GM12878 (cell line): ENCODE measurements around the gene UCHL5. TPM values are rescaled to one million over a fixed set of nuclear protein-coding genes. Genes with fewer than 3 reads are reported as not detected.

Experiments
- ATAC-seq: fragments of 200-7000 bp; cut with Tn5 transposase; 3 replicates; pipeline ENCODE4 v1.9.1; 2020; ENCODE audit warnings: mild to moderate bottlenecking, moderate library complexity
- BruUV-seq: library from RNA; stranded (reverse); fragments of 400-500 nt; replicated peaks from 2 replicates; lab custom pipeline; 2021; lab: Mats Ljungman, UMichigan
- CTCF ChIA-PET: fragments of 300-600 bp; sonication (Branson Sonifier 250); formaldehyde crosslinking; extraction: SDS; loops from one replicate; lab custom pipeline; 2021; ENCODE audit warnings: inconsistent platforms; lab: Yijun Ruan, JAX
- POLR2A ChIA-PET: fragments of 350-600 bp; formaldehyde crosslinking; extraction: SDS; loops from one replicate; lab custom pipeline; 2021; ENCODE audit warnings: inconsistent platforms; lab: Charles Lee
- RAD21 ChIA-PET: fragments of 300-600 bp; sonication (Branson Sonifier 250); formaldehyde crosslinking; loops from one replicate; lab custom pipeline; 2023; ENCODE audit warnings: antibody characterized with exemption; ENCODE audit not compliant: unreplicated experiment; lab: Charles Lee
- SMC1A ChIA-PET: fragments of 300-600 bp; sonication (Branson Sonifier 250); formaldehyde crosslinking; loops from one replicate; lab custom pipeline; 2023; ENCODE audit not compliant: unreplicated experiment, uncharacterized antibody; lab: Charles Lee
- DNase-seq: peaks from one replicate; pipeline ENCODE4 v3.0.0-alpha.2; 2011; ENCODE audit warnings: low read depth, low spot score
- FAIRE-seq: peaks from 3 replicates; lab custom pipeline; 2011; peaks lifted over from hg19 to GRCh38; lab: Jason Lieb, UNC
- H2AFZ ChIP-seq: 2 replicates; pipeline ENCODE4 v1.6.0; 2011; ENCODE audit warnings: low read depth, low read length, control low read depth; ENCODE audit not compliant: control insufficient read depth
- H3K27ac ChIP-seq: 2 replicates; pipeline ENCODE4 v1.5.1; 2011; ENCODE audit warnings: control low read depth; ENCODE audit not compliant: control insufficient read depth, insufficient read depth
- H3K27me3 ChIP-seq, 2 experiments: replicated peaks in 1 of 2; 2 replicates each; pipeline versions ENCODE4 v1.6.0 to v1.6.1; 2011; ENCODE audit warnings: low read length in 1 of 2; ENCODE audit not compliant: control insufficient read depth in 2 of 2, insufficient read depth in 2 of 2
- H3K36me3 ChIP-seq, 2 experiments: 2 replicates each; pipeline ENCODE4 v1.5.1; 2011; ENCODE audit warnings: low read length in 1 of 2; ENCODE audit not compliant: control insufficient read depth in 2 of 2, insufficient read depth in 2 of 2
- H3K4me1 ChIP-seq: 2 replicates; pipeline ENCODE4 v1.6.1; 2011; ENCODE audit warnings: mild to moderate bottlenecking, low read length, moderate library complexity, mixed read lengths; ENCODE audit not compliant: control insufficient read depth, insufficient read depth
- H3K4me2 ChIP-seq: 2 replicates; pipeline ENCODE4 v1.6.0; 2011; ENCODE audit warnings: control low read depth; ENCODE audit not compliant: control insufficient read depth, insufficient read depth
- H3K4me3 ChIP-seq: fragments of 200-600 bp; sonication (generic); 2 replicates; pipeline ENCODE4 v1.5.1; 2016
- H3K79me2 ChIP-seq: 2 replicates; pipeline ENCODE4 v1.6.0; 2011; ENCODE audit warnings: low read length; ENCODE audit not compliant: control insufficient read depth, insufficient read depth
- H3K9ac ChIP-seq: 2 replicates; pipeline ENCODE4 v1.8.0; 2011; ENCODE audit warnings: low read length, control low read depth, mixed read lengths; ENCODE audit not compliant: control insufficient read depth, insufficient read depth
- H3K9me3 ChIP-seq: replicated peaks from 3 replicates; pipeline ENCODE4 v1.5.1; 2011; ENCODE audit warnings: mild to moderate bottlenecking, low read length; ENCODE audit not compliant: control insufficient read depth, insufficient read depth
- H4K20me1 ChIP-seq: 2 replicates; pipeline ENCODE4 v1.6.0; 2011; ENCODE audit not compliant: control insufficient read depth, insufficient read depth
- CEBPZ ChIP-seq: fragments of 150-350 bp; IDR thresholded peaks from 2 replicates; pipeline ENCODE4 v1.6.1; 2016; ENCODE audit warnings: low read depth, low read length
- CHD1 ChIP-seq: IDR thresholded peaks from 2 replicates; pipeline ENCODE4 v1.6.1; 2012; ENCODE audit warnings: low read depth, low read length, improper control_type of control experiment
- JUNB ChIP-seq: IDR thresholded peaks from 2 replicates; pipeline ENCODE4 v1.6.1; 2016; ENCODE audit warnings: antibody characterized with exemption, mild to moderate bottlenecking
- MEF2A ChIP-seq: IDR thresholded peaks from 2 replicates; pipeline ENCODE4 v1.6.1; 2011; ENCODE audit warnings: low read depth, mild to moderate bottlenecking, low read length, moderate library complexity; ENCODE audit not compliant: insufficient read depth
- MEF2B ChIP-seq: fragments of 450-650 bp; IDR thresholded peaks from 2 replicates; pipeline ENCODE4 v1.6.1; 2018; ENCODE audit warnings: mild to moderate bottlenecking, moderate library complexity; ENCODE audit not compliant: partially characterized antibody, poor library complexity, severe bottlenecking
- MLLT1 ChIP-seq: fragments of 450-650 bp; IDR thresholded peaks from 2 replicates; pipeline ENCODE4 v1.6.1; 2016; ENCODE audit warnings: mild to moderate bottlenecking
- RAD51 ChIP-seq: fragments of 450-650 bp; IDR thresholded peaks from 2 replicates; pipeline ENCODE4 v1.6.1; 2016; ENCODE audit warnings: moderate library complexity, mild to moderate bottlenecking, inconsistent platforms
- RB1 ChIP-seq: fragments of 450-650 bp; formaldehyde crosslinking; IDR thresholded peaks from 2 replicates; pipeline ENCODE4 v1.6.1; 2017; ENCODE audit warnings: mild to moderate bottlenecking, borderline replicate concordance
- RELA ChIP-seq: fragments of 450-650 bp; IDR thresholded peaks from 2 replicates; pipeline ENCODE4 v1.8.0; 2014; ENCODE audit warnings: borderline replicate concordance; ENCODE audit not compliant: partially characterized antibody
- SIN3A ChIP-seq: IDR thresholded peaks from 2 replicates; pipeline ENCODE4 v1.6.1; 2012; ENCODE audit warnings: low read depth, low read length, improper control_type of control experiment
- TAF1 ChIP-seq: IDR thresholded peaks from 2 replicates; pipeline ENCODE4 v1.6.1; 2011; ENCODE audit warnings: mild to moderate bottlenecking, low read depth, low read length, borderline replicate concordance
- whole genome bisulfite sequencing: methylation state at CpG from one replicate; pipeline ENCODE4 v1.1.6; 2016; ENCODE audit warnings: low lambda C conversion rate; ENCODE audit not compliant: insufficient replicate concordance, insufficient coverage; ENCODE audit errors: missing lambda C conversion rate; 5-methylcytosine and 5-hydroxymethylcytosine counted together
- in situ Hi-C: fragments of 300-500 bp; cut with MboI; formaldehyde crosslinking; loops from 9 replicates; pipeline ENCODE4 v1.14.3; 2018; ENCODE audit warnings: mixed read lengths
- intact Hi-C: fragments of 100-400 bp; cut with micrococcal nuclease; formaldehyde crosslinking; loops from one replicate; pipeline ENCODE4 v1.14.2; 2022; ENCODE audit not compliant: unreplicated experiment
- polyA plus RNA-seq, 11 experiments: library from polyadenylated mRNA; depleted of rRNA in 4 of 11; unstranded in 6 of 11; stranded (reverse) in 5 of 11; fragments of >200 nt; fragmentation: Nextera tagmentation in 4 of 11; fragmentation: Illumina TruSeq in 1 of 11; extraction: Ambion mirVana in 4 of 11; extraction: Trizol in 1 of 11; gene quantifications; 1 replicate in 1 of 11; 2 replicates in 10 of 11; pipeline versions ENCODE4 v1.2.1 to v1.2.3, GENCODE V29; 2011 to 2016; ENCODE audit warnings: inconsistent platforms in 2 of 11, missing spikeins in 2 of 11, low read depth in 1 of 11
- total RNA-seq, 4 experiments: library from RNA; depleted of rRNA in 3 of 4; stranded (reverse); fragments of >200 nt in 3 of 4; fragmentation: Illumina TruSeq in 1 of 4; extraction: Trizol in 1 of 4; gene quantifications; 2 replicates each; pipeline versions ENCODE4 v1.2.1 to v1.2.3, GENCODE V29; 2013 to 2021

Gene UCHL5
- total and polyA plus RNA-seq, 10 of the 15 experiments (the other 5 are each of a cell fraction or from before 2014, with no cell fraction given), result 30.1 to 179 (median 60.1) TPM

- DNase-seq (no peak), ATAC-seq (no peak), FAIRE-seq (no peak)
- H3K27me3 ChIP-seq, result no peaks in the 10 kb centered on the region
- H3K9me3 ChIP-seq, result no peaks in the 10 kb centered on the region
- H4K20me1 ChIP-seq, result no peaks in the 10 kb centered on the region
- no peak overlapping the region for H3K4me2 ChIP-seq
- CTCF ChIA-PET, result interaction anchor here (1.0 to 2.4 kb wide), 3 partner anchors 17 to 87 kb away, joined by 3 to 6 read pairs (median 6); no protein-coding TSS in a partner anchor
- H3K9ac ChIP-seq, result no peak overlapping the region
- POLR2A ChIA-PET, result interaction anchor here (1.1 kb wide), 2 partner anchors 8 to 11 kb away, joined by 5 to 6 read pairs; no protein-coding TSS in a partner anchor
- H2AFZ ChIP-seq, result no peak overlapping the region
- H3K4me3 ChIP-seq, result no peak overlapping the region
- peaks cover 14% of the 10 kb centered on the region for H3K79me2 ChIP-seq
- 58% methylated on average over 3 of the region's 3 CpGs for WGBS
- no TSS peak for BruUV-seq
- no peak for TF ChIP-seq TAF1
- TF ChIP-seq MEF2A, result no peak
- no peak for TF ChIP-seq SIN3A
- no peak for TF ChIP-seq RELA
- TF ChIP-seq CHD1, result no peak
- TF ChIP-seq MLLT1, result no peak
- no peak for TF ChIP-seq CEBPZ
- no peak for TF ChIP-seq MEF2B
- no peak for TF ChIP-seq JUNB
- no peak for TF ChIP-seq RB1
- no peak for TF ChIP-seq RAD51
- RAD21 ChIA-PET, result interaction anchor here (1.3 kb wide), 1 partner anchor 12 kb away, joined by 4 read pairs; no protein-coding TSS in a partner anchor
- no peaks in the 10 kb centered on the region for H3K36me3 ChIP-seq
- intact Hi-C loops (loop anchor here (5.0 kb wide), 1 partner anchor 51 kb away; the partner anchor contains the start of genes RO60 and UCHL5), in situ Hi-C loops (no loop called here)
- 0 out of 2 replicates have a peak, but pooled peaks cover 3% of the 10 kb centered on the region for H3K4me1 ChIP-seq
- SMC1A ChIA-PET, result interaction anchor here (1.2 to 2.0 kb wide), 5 partner anchors 14 to 301 kb away, joined by 3 to 5 read pairs (median 4); partner anchors contain the start of genes CDC73 and UCHL5
- H3K27ac ChIP-seq, result no peak overlapping the region
Measured at GRCh38 chr1:193108471-193108870, 49.3 kb upstream of the UCHL5 start.
